HG03354 (cell line): ENCODE measurements around the gene WDR89.
"Not testable (repeated sequence)": the region's sequence is repeated elsewhere in the genome, so short reads cannot be mapped to it uniquely, and the experiment has no call there.

Source experiments
- ATAC-seq: cut with Tn5 transposase; IDR thresholded peaks from one replicate; pipeline ENCODE4 v1.9.1; 2021; ENCODE audit warnings: mild to moderate bottlenecking; ENCODE audit not compliant: unreplicated experiment, poor library complexity, severe bottlenecking

The WDR89 gene

DNA sequence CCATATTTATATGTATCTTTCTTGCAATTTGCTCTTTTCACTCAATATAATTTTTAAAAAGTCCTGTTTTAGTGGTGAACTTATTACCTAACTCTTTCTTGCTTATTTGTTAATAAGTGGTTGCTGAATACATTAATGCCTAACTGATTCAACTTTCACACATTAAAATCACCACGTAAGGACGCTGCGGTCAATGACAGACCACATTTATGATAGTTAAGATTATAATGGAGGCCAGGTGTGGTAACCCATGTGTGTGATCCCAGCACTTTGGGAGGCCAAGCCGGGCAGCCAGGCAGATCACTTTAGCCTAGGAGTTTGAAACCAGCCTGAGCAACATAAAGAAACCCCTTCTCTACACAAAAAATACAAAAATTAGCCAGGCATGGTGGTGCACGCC lies 37.0 kb downstream of the WDR89 start:
- ATAC-seq, result no peak

DNA sequence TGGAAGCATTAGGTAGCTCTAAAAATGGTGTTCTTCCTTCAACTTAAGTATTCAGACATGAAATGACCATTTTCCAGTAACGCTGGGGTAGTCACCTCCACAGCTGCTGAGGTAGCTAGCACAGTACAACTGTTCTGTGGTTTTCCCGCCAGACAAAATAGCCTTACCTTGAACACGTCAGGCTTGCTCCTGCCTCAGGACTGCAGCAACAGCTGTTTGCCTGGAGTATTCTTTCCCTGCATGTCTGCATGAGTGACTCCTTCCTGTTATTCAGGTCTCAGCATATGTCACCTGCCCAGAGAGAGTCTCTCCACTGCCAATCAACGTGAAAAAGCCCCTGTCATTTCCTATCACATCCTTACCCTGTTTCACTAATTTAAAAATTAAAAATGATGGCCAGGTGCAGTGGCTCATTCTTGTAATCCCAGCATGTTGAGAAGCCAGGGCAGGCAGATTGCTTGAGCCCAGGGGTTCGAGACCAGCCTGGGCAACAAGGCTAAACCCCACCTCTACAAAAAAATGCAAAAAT lies 37.9 kb downstream of the WDR89 start:
- ATAC-seq, result no peak

DNA sequence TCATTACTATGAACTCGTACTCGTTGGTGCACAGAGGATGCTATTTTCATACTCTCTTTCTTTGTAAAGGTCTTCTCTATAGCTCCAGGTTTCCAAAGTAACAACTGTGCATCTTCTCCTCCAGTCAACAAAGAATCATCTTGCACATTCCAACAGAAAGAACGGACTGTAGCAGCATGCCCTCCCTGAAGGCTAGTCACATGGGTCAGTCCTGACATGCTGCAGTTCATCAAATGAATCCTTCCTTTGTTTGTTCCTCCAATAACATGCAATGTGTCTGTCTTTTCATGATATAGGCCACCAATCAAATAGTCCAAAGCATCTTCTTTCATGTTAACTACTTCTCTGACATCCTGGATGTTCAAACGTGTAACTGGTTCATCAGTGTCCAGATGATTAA lies 42.9 kb downstream of the WDR89 start:
- no peak for ATAC-seq

DNA sequence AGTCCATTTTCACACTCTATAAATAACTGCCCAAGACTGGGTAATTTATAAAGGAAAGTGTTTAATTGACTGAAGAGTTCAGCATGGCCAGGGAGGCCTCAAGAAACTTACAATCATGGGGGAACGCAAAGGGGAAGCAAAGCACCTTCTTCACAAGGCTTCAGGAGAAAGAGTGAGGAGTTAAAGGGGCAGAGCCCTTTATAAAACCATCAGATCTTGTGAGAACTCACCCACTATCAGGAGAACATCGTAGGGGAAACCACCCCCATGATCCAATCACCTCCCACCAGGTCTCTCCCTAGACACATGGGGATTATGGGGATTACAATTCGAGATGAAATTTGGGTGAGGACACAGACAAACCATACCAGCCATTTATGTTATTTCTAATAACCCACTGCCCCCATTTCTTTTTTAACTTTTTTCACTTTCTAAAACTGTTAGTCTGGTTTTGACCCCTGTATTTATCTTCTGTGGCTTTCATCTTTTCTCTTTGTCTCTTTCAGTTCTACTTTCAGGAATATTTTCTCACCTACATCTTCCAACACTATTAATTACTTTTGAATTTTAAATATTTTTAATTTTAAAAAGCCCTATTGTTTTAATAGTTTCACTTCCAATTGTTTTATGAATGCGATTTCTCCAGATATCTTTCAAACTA lies 44.5 kb downstream of the WDR89 start:
- ATAC-seq, result no peak

DNA sequence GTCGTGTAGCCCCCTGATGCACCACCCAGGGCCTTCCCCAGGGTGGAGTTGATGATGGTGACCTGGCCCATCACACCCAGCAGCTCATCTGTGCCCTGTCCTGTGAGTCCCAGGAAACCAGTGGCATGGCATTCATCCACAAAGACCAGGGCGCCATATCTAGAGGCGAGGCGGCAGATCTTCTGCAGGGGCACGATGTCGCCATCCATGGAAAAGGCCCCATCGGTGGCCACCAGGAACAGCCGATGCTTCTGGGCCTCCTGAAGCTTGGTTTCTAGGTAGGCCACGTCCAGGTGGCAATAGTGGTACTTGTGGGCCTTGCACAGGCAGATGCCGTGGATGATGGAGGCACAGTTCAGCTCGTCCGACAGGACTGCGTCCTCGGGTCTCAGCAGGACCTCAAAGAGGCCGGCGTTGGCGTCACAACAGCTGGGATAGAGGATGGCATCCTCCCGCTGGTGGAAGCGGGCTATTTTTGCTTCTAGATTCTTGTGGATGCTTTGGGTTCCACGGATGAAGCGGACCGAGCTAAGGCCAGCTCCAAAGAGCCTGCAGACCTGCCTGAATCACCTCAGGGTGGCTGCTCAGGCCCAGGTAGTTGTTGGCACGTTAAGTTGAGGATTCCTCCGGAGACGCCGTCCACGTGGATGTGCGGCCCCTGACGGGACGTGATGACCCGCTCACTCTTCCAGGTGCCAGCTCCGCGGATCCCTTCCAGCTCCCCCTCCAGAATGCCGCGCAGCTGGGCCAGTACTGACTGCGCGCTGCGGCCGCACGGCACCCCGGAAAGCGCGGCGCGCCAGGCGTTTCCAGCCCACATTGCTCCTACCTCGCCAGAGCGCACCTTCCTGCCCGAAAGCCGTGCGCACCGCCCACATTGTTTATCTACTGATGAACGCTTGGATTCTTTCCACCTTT lies 47.0 kb downstream of the WDR89 start:
- no peak for ATAC-seq

DNA sequence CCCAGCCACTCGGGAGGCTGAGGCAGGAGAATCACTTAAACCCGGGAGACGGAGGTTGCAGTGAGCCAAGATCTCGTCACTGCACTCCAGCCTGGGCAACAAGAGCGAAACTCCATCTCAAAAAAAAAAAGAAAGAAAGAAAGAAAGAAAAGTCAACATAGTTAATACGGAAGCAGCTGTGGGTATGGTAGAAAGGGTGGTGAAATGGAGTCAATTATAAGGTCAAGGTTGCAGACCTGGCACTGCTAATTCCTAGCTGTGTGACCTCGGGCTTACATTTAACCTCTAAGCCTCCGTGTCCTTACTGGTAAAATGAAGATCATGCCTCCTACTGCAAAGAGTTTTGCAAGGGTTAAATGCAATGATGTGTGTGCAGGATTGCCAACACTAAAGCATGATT lies 58.6 kb downstream of the WDR89 start:
- ATAC-seq, result not testable (repeated sequence)

DNA sequence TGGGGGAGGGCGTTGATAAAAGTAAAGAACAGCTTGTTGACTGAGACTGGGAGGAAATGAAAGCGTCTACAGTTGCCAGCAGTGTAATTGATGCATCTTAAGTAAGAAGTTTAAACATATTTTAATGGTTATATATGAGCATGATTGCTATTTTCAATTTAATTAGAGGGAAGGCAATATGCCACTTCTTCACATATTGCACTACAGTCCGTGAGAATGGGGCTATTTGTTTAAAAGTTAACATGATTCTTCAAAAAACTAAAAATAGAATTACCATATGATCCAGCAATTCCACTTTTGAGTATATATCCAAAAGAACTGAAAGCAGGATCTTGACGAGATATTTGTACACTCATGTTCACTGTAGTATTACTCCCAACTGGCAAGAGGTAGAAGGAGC lies 60.2 kb downstream of the WDR89 start:
- no peak for ATAC-seq

DNA sequence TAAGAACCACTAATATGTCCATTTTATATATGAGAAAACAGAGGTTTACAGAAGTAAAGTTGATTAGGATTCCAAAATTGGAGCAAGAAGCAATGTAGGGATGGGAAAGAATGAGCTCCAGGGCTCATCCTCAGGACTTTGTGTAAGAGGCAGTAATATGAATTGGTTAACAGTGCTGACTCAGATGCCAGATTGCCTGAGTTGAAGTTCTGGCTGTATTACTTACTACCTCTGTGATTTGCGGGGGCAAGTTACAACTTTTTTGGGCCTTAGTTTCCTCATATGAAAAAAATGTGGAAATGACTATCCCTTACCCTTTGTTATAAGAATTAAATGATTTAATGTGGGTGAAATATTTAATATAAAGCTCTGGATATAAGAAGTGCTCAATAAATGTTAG lies 63.4 kb downstream of the WDR89 start:
- no peak for ATAC-seq

DNA sequence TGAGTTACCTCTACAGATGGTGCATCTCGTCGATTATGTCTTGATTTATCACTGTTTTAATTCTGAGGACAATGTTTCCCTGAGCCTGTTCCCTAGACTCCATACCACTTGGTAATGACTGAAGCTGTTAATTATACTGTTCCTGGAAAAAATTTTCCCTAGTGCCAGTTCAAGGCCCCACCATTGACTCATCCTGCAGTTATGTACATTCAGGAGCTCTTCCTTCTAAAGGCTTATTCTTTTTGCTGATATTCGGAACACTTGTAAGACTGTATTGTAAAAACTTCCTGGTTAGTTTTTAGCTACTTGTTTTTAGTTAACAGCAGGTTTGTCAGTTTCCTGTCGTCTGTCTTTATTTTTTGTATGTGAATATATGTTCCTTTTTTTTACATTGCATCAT lies 68.1 kb downstream of the WDR89 start:
- ATAC-seq, result no peak

DNA sequence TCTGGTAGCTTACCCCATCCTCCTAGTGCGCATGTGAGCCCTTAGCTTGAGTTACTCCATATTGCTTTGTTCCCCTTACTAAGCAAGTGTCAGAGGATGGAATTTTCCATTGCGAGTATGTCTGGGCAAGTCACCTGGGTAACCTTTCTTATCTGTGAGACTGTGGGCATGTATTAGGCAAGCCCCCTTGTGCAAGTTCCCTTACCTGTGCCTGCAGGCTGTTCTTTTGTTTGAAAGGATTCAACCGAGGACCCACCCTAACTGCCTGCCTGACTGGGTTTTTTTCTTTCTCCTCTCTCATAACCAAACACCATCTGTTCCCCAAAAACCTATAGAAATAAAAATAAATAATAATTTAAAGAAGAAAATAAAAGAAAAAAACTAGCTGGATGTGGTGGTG lies 76.2 kb downstream of the WDR89 start:
- no peak for ATAC-seq

DNA sequence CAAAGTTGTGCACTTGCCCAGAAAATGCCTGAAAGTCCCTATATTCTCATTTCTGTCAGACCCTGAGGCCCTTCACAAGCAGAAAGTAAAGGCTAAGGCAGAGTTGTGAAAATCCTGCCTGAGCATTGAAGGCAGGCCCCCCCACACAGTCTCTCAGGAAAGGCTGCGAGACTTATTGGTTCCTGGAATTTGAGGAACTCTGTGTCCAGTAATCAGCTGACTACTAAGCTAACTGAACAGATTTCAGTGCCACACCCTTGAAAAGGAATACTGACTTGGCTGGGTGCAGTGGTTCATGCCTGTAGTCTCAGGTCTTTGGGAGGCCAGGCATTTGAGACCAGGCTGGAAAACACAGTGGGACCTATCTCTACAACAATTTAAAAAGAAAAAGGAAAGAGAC lies 77.4 kb downstream of the WDR89 start:
- ATAC-seq, result no peak

DNA sequence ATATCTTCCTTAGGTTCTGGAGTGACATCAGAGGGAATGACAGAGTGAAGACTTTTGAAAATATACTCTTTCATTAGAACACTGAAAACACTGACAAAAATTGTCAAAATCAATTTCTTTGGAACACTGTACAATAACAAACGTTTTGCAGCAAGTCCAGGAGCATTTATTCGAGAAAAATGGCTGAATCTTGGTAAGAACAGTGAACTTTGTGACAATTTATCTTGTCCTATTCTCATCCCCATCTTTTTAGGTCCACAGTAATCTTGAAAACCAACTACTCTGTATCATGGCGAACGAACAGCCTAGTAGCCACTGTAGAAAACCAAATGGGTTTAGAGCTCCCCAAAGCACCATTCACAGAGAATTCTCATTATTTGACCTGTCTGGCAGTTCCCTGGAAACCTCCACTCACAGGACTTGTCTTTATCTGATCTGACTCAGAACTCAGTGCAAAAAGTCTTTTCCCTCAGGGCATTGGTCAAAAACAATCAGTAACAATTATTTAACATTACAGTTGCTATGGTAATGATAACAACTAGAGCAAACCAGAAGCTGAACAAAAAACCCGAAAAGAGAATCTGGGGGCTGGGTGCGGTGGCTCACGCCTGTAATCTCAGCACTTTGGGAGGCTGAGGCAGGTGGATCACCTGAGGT lies 78.2 kb downstream of the WDR89 start:
- ATAC-seq, result no peak

DNA sequence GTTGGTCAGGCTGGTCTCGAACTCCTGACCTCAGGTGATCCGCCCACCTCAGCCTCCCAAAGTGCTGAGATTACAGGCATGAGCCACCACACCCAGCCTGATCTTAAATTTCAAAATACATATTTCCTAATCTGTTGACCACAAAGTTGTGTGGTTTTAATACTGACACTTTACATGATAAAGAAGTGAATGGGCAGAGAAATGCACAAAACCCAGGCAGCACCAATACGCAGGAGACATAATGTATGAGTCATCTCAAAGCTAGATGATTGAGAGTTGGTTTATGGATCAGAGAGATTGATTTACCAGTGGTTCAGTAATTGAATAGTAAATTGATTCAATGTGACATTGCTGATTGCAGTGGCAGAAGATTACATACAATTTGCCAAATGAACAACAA lies 79.3 kb downstream of the WDR89 start:
- no peak for ATAC-seq

DNA sequence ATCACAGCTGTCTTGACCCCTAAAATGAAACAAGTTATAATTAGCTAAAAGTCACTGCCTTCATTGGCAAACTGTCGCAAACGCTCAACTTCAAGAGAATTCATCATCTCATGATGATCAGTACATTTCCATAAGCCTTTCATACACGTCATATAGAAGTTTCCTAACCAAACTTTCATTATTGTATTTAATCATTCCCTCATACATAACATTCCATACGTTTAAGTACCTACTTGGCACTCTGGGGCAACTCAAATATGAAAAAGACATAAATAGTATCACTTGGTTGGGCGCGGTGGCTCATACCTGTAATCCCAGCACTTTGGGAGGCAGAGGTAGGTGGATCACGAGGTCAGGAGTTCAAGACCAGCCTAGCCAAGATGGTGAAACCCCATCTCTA lies 86.1 kb downstream of the WDR89 start:
- ATAC-seq, result no peak

DNA sequence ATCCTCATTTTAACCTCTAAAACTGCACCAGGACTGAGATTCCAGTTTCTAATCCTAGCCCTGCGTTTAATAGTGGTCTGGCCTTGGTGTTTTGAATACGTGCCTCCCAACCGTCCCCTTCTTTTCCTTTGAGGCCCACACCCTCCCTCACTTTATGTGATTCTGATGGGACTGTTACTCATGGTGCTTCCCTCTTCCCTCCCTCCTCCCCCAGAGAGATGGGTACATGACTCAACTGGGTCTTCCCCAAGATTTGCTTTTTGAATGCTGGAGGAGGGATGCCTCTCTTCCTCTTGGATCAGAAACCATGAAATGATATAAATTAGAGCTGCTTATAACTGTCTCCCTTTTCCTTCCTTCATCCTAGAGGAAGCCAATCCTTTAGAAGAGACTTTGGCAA lies 90.3 kb downstream of the WDR89 start:
- ATAC-seq, result no peak

DNA sequence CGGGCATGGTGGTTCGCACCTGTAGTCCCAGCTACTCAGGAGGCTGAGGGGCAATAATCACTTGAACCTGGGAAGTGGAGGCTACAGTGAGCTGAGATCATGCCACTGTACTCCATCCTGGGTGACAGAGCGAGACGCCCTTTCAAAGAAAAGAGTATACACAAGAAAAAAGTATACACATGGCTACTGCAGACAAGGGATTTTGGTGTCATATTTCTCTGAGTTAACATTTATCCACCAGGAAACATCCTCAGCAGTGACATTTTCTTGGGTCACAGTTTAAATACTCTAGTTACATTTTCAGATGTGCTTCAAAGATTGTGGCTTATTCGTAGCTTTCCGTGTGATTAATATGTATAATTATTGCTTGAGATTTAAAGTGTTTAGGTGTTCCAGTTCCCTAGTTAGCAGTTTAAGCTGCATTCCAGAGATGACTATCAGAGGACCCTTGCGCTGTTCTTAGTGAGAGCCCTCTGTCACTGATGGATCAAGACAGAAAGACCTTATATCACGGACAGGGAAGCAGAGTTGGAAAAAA lies 93.8 kb downstream of the WDR89 start:
- no peak for ATAC-seq
